WERI-Rb-1 (cell line): ENCODE data around the gene NBPF3.
"Not testable (repeated sequence)": the region's sequence is repeated elsewhere in the genome, so short reads cannot be mapped to it uniquely, and the experiment has no call there.

ENCODE experiments used
- DNase-seq: peaks from one replicate; pipeline ENCODE4 v3.0.0-alpha.2; 2020
- H3K27ac ChIP-seq: fragments of 250-450 bp; sonication (Bioruptor Pico); 2 replicates; pipeline ENCODE4 v1.5.1; 2020; ENCODE audit warnings: mild to moderate bottlenecking, moderate library complexity
- H3K27me3 ChIP-seq: fragments of 250-450 bp; sonication (Bioruptor Pico); 2 replicates; pipeline ENCODE4 v1.5.1; 2021; ENCODE audit warnings: mild to moderate bottlenecking, low read depth, moderate library complexity; ENCODE audit not compliant: insufficient read depth, severe bottlenecking
- H3K36me3 ChIP-seq: fragments of 250-450 bp; sonication (Bioruptor Pico); 2 replicates; pipeline ENCODE4 v1.5.1; 2020; ENCODE audit warnings: mild to moderate bottlenecking, moderate library complexity
- H3K4me3 ChIP-seq: 2 replicates; pipeline ENCODE4 v1.5.1; 2011; ENCODE audit warnings: low read depth, mild to moderate bottlenecking, control low read depth, low read length
- H3K9me3 ChIP-seq: fragments of 250-450 bp; sonication (Bioruptor Pico); 2 replicates; pipeline ENCODE4 v1.5.1; 2021; ENCODE audit warnings: mild to moderate bottlenecking, moderate library complexity; ENCODE audit not compliant: severe bottlenecking
- TF ChIP-seq, protein P1 (sequence below): IDR thresholded peaks from 2 replicates; pipeline ENCODE4 v1.5.1; 2011; ENCODE audit warnings: low read depth, mild to moderate bottlenecking, control low read depth, inconsistent platforms, low read length

Gene NBPF3

DNA sequence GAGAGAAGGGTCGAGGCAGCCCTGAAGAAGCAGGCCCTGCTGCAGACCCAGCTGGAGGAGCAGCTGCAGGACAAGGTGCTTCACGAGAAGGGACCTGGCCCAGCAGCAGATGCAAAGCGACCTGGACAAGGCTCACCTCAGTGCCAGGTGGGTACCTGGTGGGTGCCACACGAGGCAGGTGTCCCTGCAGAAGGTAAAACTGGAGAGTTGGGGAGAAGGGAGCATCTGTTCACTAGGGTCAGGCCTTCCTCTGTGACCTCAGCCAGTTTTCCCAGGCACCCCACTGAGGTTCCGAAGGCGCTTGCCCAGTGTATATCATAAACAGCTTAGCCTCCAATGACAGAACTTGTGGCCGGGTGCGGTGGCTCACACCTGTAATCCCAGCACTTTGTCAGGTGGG lies 5.5 kb upstream of the NBPF3 start:
- H3K27ac ChIP-seq: no peak overlapping the region
- no peaks in the 10 kb centered on the region for H3K9me3 ChIP-seq

DNA sequence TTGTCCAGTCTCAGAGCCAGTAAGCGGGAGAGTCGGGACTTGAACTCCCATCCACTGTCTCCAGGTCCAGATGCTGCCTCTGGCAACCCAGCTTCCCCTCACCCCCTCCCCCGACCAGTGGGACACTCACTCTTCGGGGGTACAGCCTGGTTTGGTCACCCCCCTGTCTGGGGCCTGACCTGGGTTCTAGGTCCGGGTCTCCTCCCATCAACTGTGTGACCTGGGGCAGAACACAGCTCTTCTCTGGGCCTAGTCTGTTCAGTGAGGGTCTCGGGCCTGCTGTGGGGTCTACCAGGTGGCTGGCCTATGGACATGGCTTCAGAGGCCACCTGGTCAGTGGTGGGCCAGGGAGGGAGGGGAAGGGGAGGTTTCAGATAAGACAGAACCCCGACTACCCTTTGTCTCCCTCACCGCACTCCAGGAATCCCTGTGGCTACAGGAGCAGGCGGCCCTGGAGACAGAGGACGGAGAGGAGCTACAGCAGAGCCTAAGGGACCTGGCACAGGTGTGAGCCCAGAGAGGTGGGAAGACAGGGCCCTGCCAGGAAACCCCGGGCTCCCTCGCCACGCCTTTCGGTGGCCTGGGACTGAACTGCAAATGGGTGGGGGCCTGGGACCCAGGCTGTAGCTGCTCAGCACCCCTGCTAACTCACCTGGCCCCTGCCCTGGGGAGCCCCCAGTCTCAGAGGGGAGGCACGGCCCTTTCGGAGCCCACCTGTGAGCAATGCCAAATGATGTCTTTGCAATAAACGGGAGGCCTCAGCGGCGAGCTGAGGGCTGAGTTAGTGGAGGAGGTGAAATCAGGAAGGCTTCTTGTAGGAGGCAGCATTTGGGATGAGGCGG lies 4.1 kb upstream of the NBPF3 start:
- no peaks in the 10 kb centered on the region for H3K36me3 ChIP-seq
- no peak for DNase-seq
- TF ChIP-seq, protein P1, sequence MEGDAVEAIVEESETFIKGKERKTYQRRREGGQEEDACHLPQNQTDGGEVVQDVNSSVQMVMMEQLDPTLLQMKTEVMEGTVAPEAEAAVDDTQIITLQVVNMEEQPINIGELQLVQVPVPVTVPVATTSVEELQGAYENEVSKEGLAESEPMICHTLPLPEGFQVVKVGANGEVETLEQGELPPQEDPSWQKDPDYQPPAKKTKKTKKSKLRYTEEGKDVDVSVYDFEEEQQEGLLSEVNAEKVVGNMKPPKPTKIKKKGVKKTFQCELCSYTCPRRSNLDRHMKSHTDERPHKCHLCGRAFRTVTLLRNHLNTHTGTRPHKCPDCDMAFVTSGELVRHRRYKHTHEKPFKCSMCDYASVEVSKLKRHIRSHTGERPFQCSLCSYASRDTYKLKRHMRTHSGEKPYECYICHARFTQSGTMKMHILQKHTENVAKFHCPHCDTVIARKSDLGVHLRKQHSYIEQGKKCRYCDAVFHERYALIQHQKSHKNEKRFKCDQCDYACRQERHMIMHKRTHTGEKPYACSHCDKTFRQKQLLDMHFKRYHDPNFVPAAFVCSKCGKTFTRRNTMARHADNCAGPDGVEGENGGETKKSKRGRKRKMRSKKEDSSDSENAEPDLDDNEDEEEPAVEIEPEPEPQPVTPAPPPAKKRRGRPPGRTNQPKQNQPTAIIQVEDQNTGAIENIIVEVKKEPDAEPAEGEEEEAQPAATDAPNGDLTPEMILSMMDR: no peak
- no peak overlapping the region for H3K27ac ChIP-seq
- no peaks in the 10 kb centered on the region for H3K9me3 ChIP-seq
- H3K4me3 ChIP-seq: no peak overlapping the region
- H3K27me3 ChIP-seq: no peaks in the 10 kb centered on the region

More for the DNA sequence above, 5.5 kb upstream of the NBPF3 start:
- TF ChIP-seq, protein P1: no peak
- Histone ChIP-seq H3K36me3 (no peaks in the 10 kb centered on the region), H3K27me3 (no peaks in the 10 kb centered on the region), H3K4me3 (no peak overlapping the region)
- peak; percentile 21 for DNase-seq

DNA sequence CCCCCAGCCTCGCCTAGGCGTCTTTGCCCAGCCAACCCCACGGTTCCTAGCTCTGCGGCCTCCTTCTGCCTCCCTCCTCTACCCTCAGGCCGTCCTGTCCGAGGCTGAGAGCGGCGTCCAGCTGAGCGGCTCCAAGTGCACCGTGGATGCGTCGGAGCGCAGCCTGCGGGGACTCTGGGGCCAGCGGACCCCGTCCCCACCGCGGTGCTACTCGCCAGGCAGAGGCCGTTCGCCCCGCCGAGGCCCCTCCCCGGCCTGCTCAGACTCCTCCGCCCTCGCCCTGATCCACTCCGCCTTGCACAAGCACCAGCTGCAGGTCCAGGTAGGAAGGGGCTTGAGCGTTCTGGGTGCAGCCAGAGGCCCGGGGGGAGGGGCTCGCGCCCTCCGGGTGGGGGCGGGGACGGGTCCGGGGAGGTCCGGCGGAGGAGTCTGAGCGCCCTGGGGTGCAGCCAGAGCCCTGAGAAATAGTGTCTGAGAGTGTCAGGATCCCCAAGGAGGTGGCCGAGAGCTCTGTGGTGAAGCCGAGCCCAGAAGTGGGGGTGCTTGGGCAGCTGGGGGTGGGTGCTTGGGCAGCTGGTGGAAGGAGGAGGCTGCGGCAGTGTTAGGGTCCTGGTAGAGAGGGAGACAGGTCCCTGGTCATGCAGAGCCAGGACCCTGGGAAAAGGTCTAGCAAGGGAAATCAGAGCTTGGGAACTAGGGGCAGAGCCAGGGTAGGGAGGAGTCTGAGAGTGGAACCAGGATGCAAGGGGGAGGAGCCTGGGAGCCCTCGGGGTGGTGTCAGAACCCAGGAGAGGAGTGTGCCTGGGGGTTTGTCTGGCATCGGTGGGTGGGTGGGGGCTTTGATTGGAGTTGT lies 3.2 kb upstream of the NBPF3 start:
- Histone ChIP-seq H3K27me3 (no peaks in the 10 kb centered on the region), H3K36me3 (no peaks in the 10 kb centered on the region), H3K9me3 (no peaks in the 10 kb centered on the region), H3K27ac (no peak overlapping the region), H3K4me3 (no peak overlapping the region)
- TF ChIP-seq, protein P1: no peak
- DNase-seq: no peak

DNA sequence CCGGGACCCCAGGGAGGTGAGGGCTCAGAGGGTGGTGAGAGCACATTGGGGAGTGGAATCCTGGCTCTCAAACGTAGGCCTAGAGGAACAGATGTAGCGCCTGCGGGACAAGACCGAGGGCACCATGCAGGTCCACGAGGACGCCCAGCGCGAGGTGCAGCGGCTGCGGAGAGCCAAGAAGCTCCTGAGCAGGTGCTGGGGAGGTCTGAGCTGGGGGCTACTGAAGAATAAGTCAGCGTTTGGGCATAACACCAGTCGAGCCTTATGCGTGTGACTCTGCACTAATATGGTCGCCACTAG lies 2.6 kb upstream of the NBPF3 start:
- TF ChIP-seq, protein P1: no peak
- H3K27me3 ChIP-seq: no peaks in the 10 kb centered on the region
- H3K4me3 ChIP-seq: no peak overlapping the region
- no peaks in the 10 kb centered on the region for H3K36me3 ChIP-seq
- no peak overlapping the region for H3K27ac ChIP-seq
- no peaks in the 10 kb centered on the region for H3K9me3 ChIP-seq
- no peak for DNase-seq

DNA sequence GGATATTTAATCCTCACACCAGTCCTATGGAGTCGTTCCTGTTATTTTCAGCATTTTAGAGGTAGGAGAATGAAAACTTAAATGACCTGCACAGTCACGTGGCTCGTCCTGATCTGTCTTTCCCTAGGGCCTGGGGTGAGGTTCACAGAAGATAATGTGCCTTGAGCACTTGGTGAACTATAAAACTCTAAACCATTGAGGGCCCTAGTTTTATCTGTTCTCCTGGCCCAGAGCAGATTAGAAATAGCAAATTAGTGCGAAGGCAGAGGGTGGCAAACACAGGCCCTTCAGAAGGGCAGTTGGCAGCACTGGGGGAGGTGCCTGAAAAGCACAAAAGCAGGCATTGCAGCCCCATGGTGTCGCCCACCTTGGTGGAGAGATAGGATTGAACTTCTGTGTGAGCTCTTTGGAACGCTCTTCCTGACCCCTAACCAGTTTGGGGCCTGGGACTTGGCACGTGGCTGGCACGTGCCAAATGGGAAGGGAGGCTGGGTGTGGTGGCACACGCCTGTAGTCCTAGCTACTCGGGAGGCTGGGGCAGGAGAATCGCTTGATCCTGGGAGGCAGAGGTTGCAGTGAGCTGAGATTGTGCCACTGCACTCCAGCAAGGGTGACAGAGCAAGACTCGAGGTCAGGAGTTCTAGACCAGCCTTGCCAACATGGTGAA lies 1.2 kb upstream of the NBPF3 start:
- H3K27ac ChIP-seq, H3K36me3 ChIP-seq, H3K9me3 ChIP-seq: not testable (repeated sequence)

DNA sequence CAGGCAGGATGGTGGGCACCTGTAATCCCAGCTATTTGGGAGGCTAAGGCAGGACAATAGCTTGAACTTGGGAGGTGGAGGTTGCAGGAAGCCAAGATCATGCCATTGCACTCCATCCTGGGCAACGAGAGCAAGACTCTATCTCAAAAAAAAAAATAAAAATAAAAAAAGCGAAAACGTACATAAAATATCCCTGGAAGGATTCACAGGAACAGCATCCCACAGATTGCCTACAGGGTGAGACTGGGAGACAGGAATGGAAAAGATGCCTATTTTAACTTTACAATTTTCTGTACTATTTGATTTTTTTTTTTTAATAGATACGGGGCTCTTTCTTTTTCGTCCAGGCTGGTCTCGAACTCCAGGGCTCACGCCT lies 604 bp upstream of the NBPF3 start:
- no peak for DNase-seq
- H3K36me3 ChIP-seq: no peaks in the 10 kb centered on the region
- no peaks in the 10 kb centered on the region for H3K9me3 ChIP-seq
- TF ChIP-seq, protein P1: no peak
- peak overlapping the region; percentile 54; the same call in 1 of the 2 replicates for H3K27ac ChIP-seq
- H3K4me3 ChIP-seq: peak overlapping the region; percentile 84
- H3K27me3 ChIP-seq: no peaks in the 10 kb centered on the region

More for the DNA sequence above, 1.2 kb upstream of the NBPF3 start:
- not testable (repeated sequence) for H3K4me3 ChIP-seq, DNase-seq, H3K27me3 ChIP-seq

DNA sequence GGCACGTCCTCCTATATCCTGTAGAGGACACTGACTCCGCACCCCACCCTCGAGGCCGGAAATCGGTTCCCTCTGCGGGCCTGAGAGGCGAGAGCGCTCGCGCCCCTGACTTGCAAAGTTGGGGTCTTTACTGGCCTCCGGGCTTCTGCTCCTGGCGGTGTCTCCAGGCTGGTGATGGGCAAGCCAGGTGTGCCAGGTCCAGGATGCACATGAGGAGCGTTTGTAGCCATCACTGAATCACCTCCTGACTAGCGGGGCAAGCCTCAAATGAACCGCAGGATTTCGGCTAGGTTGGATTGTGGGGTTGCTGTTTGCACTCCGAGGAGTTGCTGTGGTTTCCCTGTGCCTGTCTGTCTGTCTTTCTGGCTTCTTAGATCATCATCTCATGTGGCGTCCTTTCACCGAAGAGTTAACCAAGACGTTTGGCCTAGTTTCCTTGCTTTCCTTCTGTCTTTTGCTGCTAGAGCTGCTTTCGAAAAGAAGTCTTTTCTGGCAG lies 741 bp downstream of the NBPF3 start:
- not testable (repeated sequence) for H3K36me3 ChIP-seq, H3K27me3 ChIP-seq, H3K9me3 ChIP-seq, H3K27ac ChIP-seq, DNase-seq
- H3K4me3 ChIP-seq: peak overlapping the region; percentile 84

DNA sequence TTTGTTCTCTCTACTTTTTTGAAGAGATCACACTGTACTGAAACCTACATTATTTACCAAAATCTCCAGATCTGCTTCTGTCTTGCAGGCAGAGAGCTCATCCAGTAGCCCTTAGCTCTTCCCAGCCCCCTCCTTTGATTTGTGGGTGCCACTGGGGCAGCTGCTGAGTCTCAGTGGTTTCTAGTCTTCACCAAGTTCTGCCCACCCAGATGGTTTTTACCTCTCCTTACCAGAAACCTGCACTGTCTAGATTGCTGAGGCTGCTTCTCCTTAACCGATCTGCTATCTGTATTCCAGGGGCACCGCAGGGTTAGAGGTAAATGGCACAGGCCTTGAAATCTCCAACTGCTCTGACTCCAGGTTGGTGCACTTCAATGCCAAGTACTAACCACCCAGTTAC lies 6.7 kb downstream of the NBPF3 start:
- H3K4me3 ChIP-seq, H3K27ac ChIP-seq, DNase-seq, H3K36me3 ChIP-seq, H3K27me3 ChIP-seq, H3K9me3 ChIP-seq: not testable (repeated sequence)
